ENCODE measurements around the gene PHLPP1.

- no peak for TF ChIP-seq CTCF (conservative IDR thresholded peaks at IDR 0.05 in 1 of 2, IDR thresholded peaks at IDR 0.05 in 1 of 2; ENCODE audit: low read depth in 1 of 2, low read length in 2 of 2)
- no peak for TF ChIP-seq EZH2 (IDR thresholded peaks at IDR 0.05; ENCODE audit: low read length, missing control alignments)
These were observed 288.6 kb downstream of the PHLPP1 start for GRCh38 chr18:63003899-63004298.
